Lower leg skin (tissue), 3 donors: ENCODE data around the gene DNASE1L1.

ENCODE experiments used
- CTCF ChIP-seq, 3 donors: fragments of 450-650 bp; IDR thresholded peaks; one replicate each; pipeline ENCODE4 v1.5.1; 2016; ENCODE audit warnings: antibody characterized with exemption in 3 of 3, mild to moderate bottlenecking in 3 of 3, moderate library complexity in 2 of 3
- POLR2A ChIP-seq, 2 donors: fragments of 450-650 bp; IDR thresholded peaks; one replicate each; pipeline ENCODE4 v1.6.1; 2016 to 2017; ENCODE audit warnings: antibody characterized with exemption in 2 of 2, mild to moderate bottlenecking in 1 of 2, moderate library complexity in 1 of 2

- TF ChIP-seq CTCF (IDR thresholded peaks at IDR 0.05) (no peak), POLR2A (IDR thresholded peaks at IDR 0.05) (no peak)
These were observed 40.6 kb upstream of the DNASE1L1 start for GRCh38 chrX:154449618-154450017.
